RWPE1 (cell line): ENCODE measurements around the gene LRRC74B.
A peak's percentile ranks its signal among the peaks of the same experiment; 100 is the strongest.

Experiments
- CTCF ChIA-PET: fragments of 350-600 bp; sonication (Branson Sonifier 250); formaldehyde crosslinking; extraction: SDS; loops from one replicate; lab custom pipeline; 2021; lab: Yijun Ruan, JAX
- POLR2A ChIA-PET: fragments of 400-600 bp; formaldehyde crosslinking; extraction: SDS; loops from one replicate; lab custom pipeline; 2020; ENCODE audit warnings: antibody characterized with exemption; ENCODE audit not compliant: low non-redundant PET; lab: Yijun Ruan, JAX
- DNase-seq: peaks from one replicate; pipeline ENCODE4 v3.0.0; 2012; ENCODE audit warnings: low spot score
- H3K27ac ChIP-seq: fragments of 450-650 bp; 2 replicates; pipeline ENCODE4 v1.5.1; 2017
- CTCF ChIP-seq: fragments of 450-650 bp; conservative IDR thresholded peaks from 2 replicates; pipeline ENCODE4 v1.5.1; 2017; ENCODE audit warnings: low read depth, mild to moderate bottlenecking

Gene LRRC74B

GRCh38 chr22:21073482-21073881, 27.7 kb downstream of the LRRC74B start:
- POLR2A ChIA-PET, result no interaction called here
- peak overlapping the region; percentile 67 for H3K27ac ChIP-seq
- DNase-seq, result no peak
- CTCF ChIA-PET, result no interaction called here
- TF ChIP-seq CTCF, result no peak

- peak overlapping the region; percentile 67 for H3K27ac ChIP-seq
- peak; percentile 69 for DNase-seq
- POLR2A ChIA-PET, result no interaction called here
- no peak for TF ChIP-seq CTCF
- CTCF ChIA-PET, result no interaction called here
Observed at GRCh38 chr22:21074102-21074715, 28.5 kb downstream of the LRRC74B start.

GRCh38 chr22:21075516-21076138, 29.9 kb downstream of the LRRC74B start:
- no peak for DNase-seq
- POLR2A ChIA-PET, result no interaction called here
- no peak for TF ChIP-seq CTCF
- 0 out of 2 replicates have a peak overlapping the region, but pooled peaks have one; percentile 7 for H3K27ac ChIP-seq
- CTCF ChIA-PET, result interaction anchor here (0.7 kb wide), 1 partner anchor 16 kb away, joined by 3 read pairs; no protein-coding TSS in a partner anchor

DNA sequence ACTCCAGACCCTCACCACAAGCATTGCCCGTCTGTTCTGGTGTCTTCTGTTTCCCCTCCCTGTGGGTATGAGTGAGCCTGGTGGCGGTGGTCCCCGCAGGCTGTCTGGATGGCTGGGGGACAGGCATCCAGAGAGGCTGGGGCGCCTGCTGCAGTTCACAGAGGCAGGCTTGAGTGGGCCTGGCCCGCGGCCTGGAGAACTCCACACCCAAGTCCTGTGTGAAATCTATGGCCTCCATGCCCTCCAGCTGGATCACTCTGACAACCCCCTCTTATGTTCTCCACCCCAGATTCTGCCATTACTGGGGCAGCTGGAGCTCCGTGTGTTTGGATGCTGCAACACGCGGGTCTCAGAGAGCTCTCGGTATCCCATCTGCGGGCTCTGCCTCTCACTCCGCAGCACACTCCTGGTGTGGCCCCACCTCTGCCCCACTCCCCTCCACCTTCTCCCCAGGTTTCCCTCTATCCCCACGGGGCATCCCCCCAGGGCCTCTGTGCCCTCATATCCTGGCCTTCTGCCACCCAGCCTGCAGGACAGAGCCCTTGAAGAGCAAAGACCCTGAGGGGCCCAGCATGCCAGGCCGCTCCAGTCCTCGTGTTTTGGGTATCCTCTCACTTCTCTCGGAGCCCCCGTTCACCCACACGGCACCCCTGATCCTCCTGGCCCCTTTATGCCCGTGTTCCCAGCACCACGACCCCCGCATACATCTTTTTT, 31.3 kb downstream of the LRRC74B start:
- TF ChIP-seq CTCF, result no peak
- H3K27ac ChIP-seq, result no peak overlapping the region
- DNase-seq, result no peak
- ChIA-PET POLR2A (no interaction called here), CTCF (no interaction called here)

DNA sequence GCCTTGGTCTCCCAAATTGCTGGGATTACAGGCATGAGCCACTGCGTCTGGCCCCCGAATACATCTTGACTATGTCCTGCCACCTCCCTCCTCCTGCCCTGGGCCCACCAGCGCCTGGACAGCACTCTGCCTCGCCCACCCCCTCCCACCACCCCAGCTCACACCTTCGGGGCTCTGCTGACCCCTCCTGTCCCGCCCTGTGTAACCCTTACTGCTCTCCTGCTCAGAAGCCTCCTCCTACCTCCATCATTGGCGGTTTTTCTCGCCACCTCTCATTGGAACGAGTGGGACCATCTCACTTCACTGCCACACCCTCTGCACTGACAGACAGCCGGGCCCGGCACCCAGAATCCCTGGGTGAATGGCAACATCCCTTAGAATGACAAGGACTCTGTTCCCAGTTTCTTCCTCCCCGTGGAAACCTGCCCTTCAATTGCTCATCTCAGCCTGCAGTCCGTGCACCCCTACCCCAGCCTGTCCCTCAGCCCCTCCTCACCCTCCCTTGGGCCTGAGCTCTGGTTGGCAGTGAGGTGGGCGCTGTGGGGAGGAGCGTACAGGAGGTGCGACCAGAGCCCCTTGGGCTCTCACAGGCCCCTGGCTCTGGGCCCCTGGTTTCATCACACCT, 32.2 kb downstream of the LRRC74B start:
- TF ChIP-seq CTCF, result no peak
- H3K27ac ChIP-seq, result no peak overlapping the region
- no peak for DNase-seq
- ChIA-PET POLR2A (no interaction called here), CTCF (no interaction called here)

DNA sequence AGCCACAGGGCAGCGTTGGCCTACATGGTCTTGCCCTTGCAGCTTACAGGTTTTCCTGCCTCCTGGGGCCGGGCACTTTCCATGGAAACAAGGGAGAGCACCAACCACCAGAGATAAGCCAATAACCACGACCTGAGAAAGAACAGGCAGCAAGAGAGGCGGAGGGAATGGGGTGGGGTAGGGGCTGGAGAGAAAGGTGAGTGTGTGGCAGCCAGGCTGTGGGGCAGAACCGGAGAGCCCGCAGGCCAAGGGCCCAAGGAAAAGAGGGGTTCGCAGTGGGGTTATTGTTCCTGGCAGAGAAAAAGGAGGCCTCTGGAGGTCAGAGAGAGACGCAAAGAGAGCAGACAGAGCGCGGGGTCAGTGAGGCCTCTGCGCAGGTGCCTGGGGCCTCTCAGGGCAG, 33.2 kb downstream of the LRRC74B start:
- H3K27ac ChIP-seq, result no peak overlapping the region
- TF ChIP-seq CTCF, result no peak
- POLR2A ChIA-PET, result no interaction called here
- no peak for DNase-seq
- CTCF ChIA-PET, result no interaction called here
